Astrocyte (in vitro differentiated cells and primary cell): ENCODE results near the gene ZNF555. TPM values are rescaled to one million over a fixed set of nuclear protein-coding genes. Genes with fewer than 3 reads are reported as not detected.
A peak's percentile ranks its signal among the peaks of the same experiment; 100 is the strongest.

ENCODE experiments used
- DNase-seq: peaks from one replicate; pipeline ENCODE4 v3.0.0-alpha.2; 2010; ENCODE audit warnings: low read depth
- FAIRE-seq: peaks from 2 replicates; lab custom pipeline; 2011; peaks lifted over from hg19 to GRCh38; lab: Jason Lieb, UNC
- H2AFZ ChIP-seq: 2 replicates; pipeline ENCODE4 v1.6.0; 2012; ENCODE audit warnings: low read depth, low read length, inconsistent platforms
- H3K27ac ChIP-seq: 2 replicates; pipeline ENCODE4 v1.5.1; 2011; ENCODE audit warnings: low read depth, low read length, inconsistent platforms
- H3K27me3 ChIP-seq: 2 replicates; pipeline ENCODE4 v1.6.0; 2011; ENCODE audit warnings: low read length, inconsistent platforms; ENCODE audit not compliant: insufficient read depth
- H3K36me3 ChIP-seq: 2 replicates; pipeline ENCODE4 v1.5.1; 2011; ENCODE audit warnings: low read length, inconsistent platforms; ENCODE audit not compliant: insufficient read depth
- H3K4me1 ChIP-seq: 2 replicates; pipeline ENCODE4 v1.5.1; 2011; ENCODE audit warnings: low read length, inconsistent platforms; ENCODE audit not compliant: insufficient read depth
- H3K4me2 ChIP-seq: 2 replicates; pipeline ENCODE4 v1.6.0; 2012; ENCODE audit warnings: low read length, inconsistent platforms
- H3K4me3 ChIP-seq: 2 replicates; pipeline ENCODE4 v1.5.1; 2011; ENCODE audit warnings: low read depth, mild to moderate bottlenecking, low read length, inconsistent platforms; ENCODE audit not compliant: insufficient read depth
- H3K79me2 ChIP-seq: 2 replicates; pipeline ENCODE4 v1.6.0; 2012; ENCODE audit warnings: mild to moderate bottlenecking, low read length, inconsistent platforms; ENCODE audit not compliant: insufficient read depth
- H3K9ac ChIP-seq: 2 replicates; pipeline ENCODE4 v1.6.0; 2012; ENCODE audit warnings: mild to moderate bottlenecking, low read length, inconsistent platforms
- H3K9me3 ChIP-seq: 2 replicates; pipeline ENCODE4 v1.5.1; 2012; ENCODE audit warnings: low read depth, mild to moderate bottlenecking, low read length, inconsistent platforms; ENCODE audit not compliant: insufficient read depth
- H4K20me1 ChIP-seq: 2 replicates; pipeline ENCODE4 v1.6.0; 2012; ENCODE audit warnings: low read length, inconsistent platforms; ENCODE audit not compliant: insufficient read depth
- H3K27ac Mint-ChIP-seq: one replicate; pipeline ENCODE4 v1.8.0; 2021; ENCODE audit warnings: mild to moderate bottlenecking, mixed read lengths; ENCODE audit not compliant: unreplicated experiment
- H3K27me3 Mint-ChIP-seq: one replicate; pipeline ENCODE4 v1.8.0; 2021; ENCODE audit warnings: low read depth, mixed read lengths; ENCODE audit not compliant: unreplicated experiment
- H3K36me3 Mint-ChIP-seq: one replicate; pipeline ENCODE4 v1.8.0; 2021; ENCODE audit warnings: low read depth, mixed read lengths; ENCODE audit not compliant: unreplicated experiment
- H3K4me1 Mint-ChIP-seq: one replicate; pipeline ENCODE4 v1.8.0; 2021; ENCODE audit warnings: low read depth, mixed read lengths; ENCODE audit not compliant: unreplicated experiment
- H3K4me3 Mint-ChIP-seq: one replicate; pipeline ENCODE4 v1.8.0; 2021; ENCODE audit warnings: mild to moderate bottlenecking, moderate library complexity, mixed read lengths; ENCODE audit not compliant: unreplicated experiment
- H3K9me3 Mint-ChIP-seq: one replicate; pipeline ENCODE4 v1.8.0; 2021; ENCODE audit warnings: mild to moderate bottlenecking, mixed read lengths; ENCODE audit not compliant: unreplicated experiment
- CTCF ChIP-seq: IDR thresholded peaks from 2 replicates; pipeline ENCODE4 v1.5.1; 2011; ENCODE audit warnings: low read depth, mild to moderate bottlenecking, inconsistent platforms, low read length, moderate library complexity; ENCODE audit not compliant: insufficient read depth
- EZH2 ChIP-seq: IDR thresholded peaks from 2 replicates; pipeline ENCODE4 v1.6.1; 2012; ENCODE audit warnings: mild to moderate bottlenecking, low read length, inconsistent platforms; ENCODE audit not compliant: insufficient read depth
- total RNA-seq: library from RNA; stranded (reverse); gene quantifications from 2 replicates; pipeline ENCODE4 v1.2.1, GENCODE V29; 2021

The ZNF555 gene
- total RNA-seq, 1 donor from 2014 or later: 6.0 TPM

GRCh38 chr19:2819540-2820111 is 21.6 kb upstream of the ZNF555 start, which contains the start of gene ZNF554:
Gene ZNF554, plus strand, starts transcription at chr19:2819868. Its CDS starts 204 bp downstream, at chr19:2820072.
- Histone ChIP-seq H3K79me2 (peaks cover 4% of the 10 kb centered on the region), H3K4me2 (peak within 1 kb of the TSS; percentile 98), H2AFZ (peak within 1 kb of the TSS; percentile 85), H3K9ac (peak within 1 kb of the TSS; percentile 78), H3K27ac (no peak within 1 kb of the TSS), H3K36me3 (no peaks in the 10 kb centered on the region), H3K9me3 (no peaks in the 10 kb centered on the region), H4K20me1 (no peaks in the 10 kb centered on the region), H3K4me3 (peak within 1 kb of the TSS; percentile 75), H3K27me3 (no peaks in the 10 kb centered on the region), H3K4me1 (no peaks in the 10 kb centered on the region)
- FAIRE-seq (no peak), DNase-seq (peak; percentile 77)
- peaks cover 4% of the 10 kb centered on the region for H3K9me3 Mint-ChIP-seq
- peaks cover 29% of the 10 kb centered on the region for H3K36me3 Mint-ChIP-seq
- peak within 1 kb of the TSS; percentile 86 for H3K4me3 Mint-ChIP-seq
- H3K4me1 Mint-ChIP-seq: no peaks in the 10 kb centered on the region
- no peaks in the 10 kb centered on the region for H3K27me3 Mint-ChIP-seq
- peak within 1 kb of the TSS; percentile 41 for H3K27ac Mint-ChIP-seq
- TF ChIP-seq CTCF (peak; percentile 69), EZH2 (no peak)

- peak overlapping the region; percentile 86 for H3K4me3 Mint-ChIP-seq
- H3K79me2 ChIP-seq: peaks cover 4% of the 10 kb centered on the region
- H3K36me3 ChIP-seq: no peaks in the 10 kb centered on the region
- H3K9me3 ChIP-seq: no peaks in the 10 kb centered on the region
- no peak for FAIRE-seq
- H3K9me3 Mint-ChIP-seq: peaks cover 5% of the 10 kb centered on the region
- peak overlapping the region; percentile 85 for H2AFZ ChIP-seq
- TF ChIP-seq CTCF: no peak
- no peak for TF ChIP-seq EZH2
- peak overlapping the region; percentile 98 for H3K4me2 ChIP-seq
- no peaks in the 10 kb centered on the region for H4K20me1 ChIP-seq
- H3K27me3 ChIP-seq: no peaks in the 10 kb centered on the region
- H3K9ac ChIP-seq: peak overlapping the region; percentile 78
- H3K36me3 Mint-ChIP-seq: peaks cover 30% of the 10 kb centered on the region
- no peak for DNase-seq
- no peaks in the 10 kb centered on the region for H3K27me3 Mint-ChIP-seq
- no peak overlapping the region for H3K27ac ChIP-seq
- no peaks in the 10 kb centered on the region for H3K4me1 ChIP-seq
- H3K4me3 ChIP-seq: peak overlapping the region; percentile 75
- no peaks in the 10 kb centered on the region for H3K4me1 Mint-ChIP-seq
- peak overlapping the region; percentile 41 for H3K27ac Mint-ChIP-seq
Measured at GRCh38 chr19:2820112-2820702, 21.1 kb upstream of the ZNF555 start.

- no peaks in the 10 kb centered on the region for H3K27me3 ChIP-seq
- no peak overlapping the region for H3K4me2 ChIP-seq
- no peak for TF ChIP-seq CTCF
- TF ChIP-seq EZH2: no peak
- Mint-ChIP-seq H3K36me3 (peaks cover 42% of the 10 kb centered on the region), H3K27me3 (no peaks in the 10 kb centered on the region), H3K4me3 (no peak overlapping the region), H3K27ac (no peak overlapping the region), H3K9me3 (peaks cover 16% of the 10 kb centered on the region), H3K4me1 (no peaks in the 10 kb centered on the region)
- FAIRE-seq (no peak), DNase-seq (no peak)
- no peaks in the 10 kb centered on the region for H4K20me1 ChIP-seq
- H3K27ac ChIP-seq: no peak overlapping the region
- no peaks in the 10 kb centered on the region for H3K9me3 ChIP-seq
- no peak overlapping the region for H2AFZ ChIP-seq
- peaks cover 4% of the 10 kb centered on the region for H3K79me2 ChIP-seq
- H3K4me3 ChIP-seq: no peak overlapping the region
- H3K9ac ChIP-seq: no peak overlapping the region
- no peaks in the 10 kb centered on the region for H3K36me3 ChIP-seq
- H3K4me1 ChIP-seq: no peaks in the 10 kb centered on the region
Measured at GRCh38 chr19:2822846-2823245, 18.4 kb upstream of the ZNF555 start.
